ENCODE data around the gene CD1C. TPM values are rescaled to one million over a fixed set of nuclear protein-coding genes. Genes with fewer than 3 reads are reported as not detected.

Gene CD1C
- total and polyA plus RNA-seq, 10 of the 15 experiments (the other 5 are each of a cell fraction or from before 2014, with no cell fraction given): 0.82 to 19.0 (median 9.2) TPM

DNA sequence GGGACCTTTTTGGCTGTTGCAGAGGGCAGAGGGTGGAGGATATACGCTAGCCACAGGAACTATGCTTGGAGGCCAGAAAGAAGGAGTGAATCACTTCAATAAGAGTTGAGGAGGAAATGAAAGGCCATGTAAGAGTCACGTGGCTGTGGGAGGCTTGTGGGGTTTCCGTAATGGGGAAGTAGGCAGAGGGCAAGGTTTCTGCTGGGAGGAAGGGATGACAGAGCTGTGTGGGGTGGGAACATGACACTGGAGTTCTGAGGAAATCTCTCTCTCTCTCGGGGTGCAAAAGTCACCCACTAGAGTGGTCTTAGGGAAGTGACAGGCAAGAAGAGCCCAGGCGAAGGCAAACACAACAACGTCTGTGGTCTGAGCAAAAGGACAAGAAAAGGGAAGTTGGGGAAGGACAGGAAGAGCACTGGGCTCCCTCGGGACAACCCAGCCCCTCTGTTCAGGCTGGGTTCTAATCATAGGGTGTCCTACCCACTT, 3.9 kb upstream of the CD1C start (continued):
- no peak for TF ChIP-seq WRNIP1 (IDR thresholded peaks at IDR 0.05; ENCODE audit: borderline replicate concordance, low read depth, low read length)

DNA sequence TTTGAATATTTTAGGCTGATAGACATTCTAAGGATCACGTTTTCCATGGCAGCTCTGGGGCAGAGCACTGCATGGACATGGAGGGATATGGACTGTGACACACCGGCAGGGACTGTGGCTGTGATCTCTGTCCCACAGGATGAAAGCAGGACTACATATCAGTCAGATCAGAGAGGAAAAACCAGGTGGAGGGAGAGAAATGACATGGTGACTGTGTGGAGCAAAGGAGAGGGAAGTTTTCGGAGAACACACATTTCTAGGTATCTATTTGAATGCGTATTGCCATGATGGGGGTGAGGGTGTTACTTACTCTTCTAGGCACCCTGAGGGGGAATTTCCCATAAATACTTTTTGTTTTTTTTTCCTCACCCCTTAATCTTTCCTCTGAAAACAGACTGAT, 3.2 kb upstream of the CD1C start:
- POLR2A ChIA-PET: interaction anchor here (0.5 kb wide), 1 partner anchor 837 kb away, joined by 3 read pairs; no protein-coding TSS in a partner anchor
- peak overlapping the region; percentile 58 for H3K9ac ChIP-seq (ENCODE audit: control insufficient read depth, insufficient read depth, low read length)
- 6% methylated on average over 4 of the region's 4 CpGs for WGBS (ENCODE audit: insufficient coverage, insufficient replicate concordance, low lambda C conversion rate, missing lambda C conversion rate)

More for the DNA sequence above, 3.2 kb upstream of the CD1C start:
- ChIA-PET SMC1A (ENCODE audit: uncharacterized antibody, unreplicated experiment) (interaction anchor here (0.9 to 4.1 kb wide), 8 partner anchors 13 to 108 kb away, joined by 3 to 31 read pairs (median 4); no protein-coding TSS in a partner anchor), RAD21 (ENCODE audit: unreplicated experiment) (interaction anchor here (1.0 to 5.1 kb wide), 9 partner anchors 13 to 790 kb away, joined by 3 to 29 read pairs (median 10); partner anchors contain the start of gene AIM2), CTCF (interaction anchor here (1.0 to 2.9 kb wide), 3 partner anchors 43 to 82 kb away, joined by 3 to 14 read pairs (median 12); partner anchors contain the start of gene CD1B)
- H3K36me3 ChIP-seq (ENCODE audit: control insufficient read depth in 2 of 2, insufficient read depth in 2 of 2, low read length in 1 of 2): no peaks in the 10 kb centered on the region
- FAIRE-seq (no peak), DNase-seq (ENCODE audit: low read depth, low spot score) (no peak), ATAC-seq (peak; percentile 53)
- peak overlapping the region; percentile 88 for H3K27ac ChIP-seq (ENCODE audit: control insufficient read depth, insufficient read depth)
- no peaks in the 10 kb centered on the region for H4K20me1 ChIP-seq (ENCODE audit: control insufficient read depth, insufficient read depth)
- H3K27me3 ChIP-seq (replicated peaks in 1 of 2; ENCODE audit: control insufficient read depth in 2 of 2, insufficient read depth in 2 of 2, low read length in 1 of 2): no peaks in the 10 kb centered on the region
- H3K79me2 ChIP-seq (ENCODE audit: control insufficient read depth, insufficient read depth, low read length): no peaks in the 10 kb centered on the region
- in situ Hi-C loops (cut with MboI): loop anchor here (10.0 kb wide), 2 partner anchors 718 to 778 kb away; partner anchors contain the start of gene IFI16
- TF ChIP-seq ESRRA (IDR thresholded peaks at IDR 0.05; ENCODE audit: low read length) (no peak), EED (IDR thresholded peaks at IDR 0.05; ENCODE audit: low read depth) (peak; percentile 69; the same call in 1 of the 2 replicates), RUNX3 (IDR thresholded peaks at IDR 0.05; ENCODE audit: low read length) (peak; percentile 29), RELB (IDR thresholded peaks at IDR 0.05; ENCODE audit: low read depth) (peak; percentile 38), BCL11A (IDR thresholded peaks at IDR 0.05; ENCODE audit: low read depth, low read length) (peak; percentile 30; the same call in 1 of the 2 replicates), IRF4 (IDR thresholded peaks at IDR 0.05; ENCODE audit: low read depth, low read length) (peak; percentile 12; the same call in 1 of the 2 replicates)
- TF ChIP-seq, protein P1, sequence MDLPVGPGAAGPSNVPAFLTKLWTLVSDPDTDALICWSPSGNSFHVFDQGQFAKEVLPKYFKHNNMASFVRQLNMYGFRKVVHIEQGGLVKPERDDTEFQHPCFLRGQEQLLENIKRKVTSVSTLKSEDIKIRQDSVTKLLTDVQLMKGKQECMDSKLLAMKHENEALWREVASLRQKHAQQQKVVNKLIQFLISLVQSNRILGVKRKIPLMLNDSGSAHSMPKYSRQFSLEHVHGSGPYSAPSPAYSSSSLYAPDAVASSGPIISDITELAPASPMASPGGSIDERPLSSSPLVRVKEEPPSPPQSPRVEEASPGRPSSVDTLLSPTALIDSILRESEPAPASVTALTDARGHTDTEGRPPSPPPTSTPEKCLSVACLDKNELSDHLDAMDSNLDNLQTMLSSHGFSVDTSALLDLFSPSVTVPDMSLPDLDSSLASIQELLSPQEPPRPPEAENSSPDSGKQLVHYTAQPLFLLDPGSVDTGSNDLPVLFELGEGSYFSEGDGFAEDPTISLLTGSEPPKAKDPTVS (IDR thresholded peaks at IDR 0.05; ENCODE audit: low read depth, low read length): no peak
- no TSS peak for BruUV-seq (replicated peaks)
- H3K4me2 ChIP-seq (ENCODE audit: control insufficient read depth, insufficient read depth): peak overlapping the region; percentile 96
- intact Hi-C loops (cut with micrococcal nuclease; ENCODE audit: unreplicated experiment): loop anchor here (5.0 kb wide), 1 partner anchor 84 kb away; no protein-coding TSS in a partner anchor
- peak overlapping the region; percentile 3; the same call in 1 of the 2 replicates for H3K4me3 ChIP-seq
- peaks cover 2% of the 10 kb centered on the region; the same call in 1 of the 3 replicates for H3K9me3 ChIP-seq (replicated peaks; ENCODE audit: control insufficient read depth, insufficient read depth, low read length)
- H2AFZ ChIP-seq (ENCODE audit: control insufficient read depth, low read depth, low read length): peak overlapping the region; percentile 68
- H3K4me1 ChIP-seq (ENCODE audit: control insufficient read depth, insufficient read depth, low read length): peaks cover 60% of the 10 kb centered on the region

Measured in GM12878 (cell line).